ENCODE results near the gene TTC9. TPM values are rescaled to one million over a fixed set of nuclear protein-coding genes. Genes with fewer than 3 reads are reported as not detected.

TTC9 gene
- polyA plus RNA-seq, 2 of the 4 experiments (the other 2 are of a cell fraction) = 1.3 to 2.0 TPM

GRCh38 chr14:70649803-70650202 lies 8.1 kb downstream of the TTC9 start (continued):
- TF ChIP-seq FOSL2 (IDR thresholded peaks at IDR 0.05) (no peak), FOSL2 (CRISPR knock-in tag; IDR thresholded peaks at IDR 0.05) (no peak), NFE2L2 (conservative IDR thresholded peaks at IDR 0.05; ENCODE audit: low read length) (no peak)

- H3K9me3 ChIP-seq = no peaks in the 10 kb centered on the region
- no peak overlapping the region for H3K4me2 ChIP-seq
- ATAC-seq (no peak), FAIRE-seq (no peak), DNase-seq (ENCODE audit: low read depth in 1 of 2, low spot score in 1 of 2) (no peak)
- TF ChIP-seq MAFK (IDR thresholded peaks at IDR 0.05; ENCODE audit: partially characterized antibody) (peak; percentile 4), NR3C1 (IDR thresholded peaks at IDR 0.05) (no peak)
- H3K4me3 ChIP-seq = no peak overlapping the region
- WGBS (ENCODE audit: missing lambda C conversion rate) = 80% methylated on average over 5 of the region's 5 CpGs
- POLR2A ChIA-PET = no interaction called here
- no peaks in the 10 kb centered on the region for H3K4me1 ChIP-seq
- H3K27ac ChIP-seq = no peak overlapping the region
- CTCF ChIA-PET = interaction anchor here (0.8 to 1.1 kb wide), 3 partner anchors 38 to 295 kb away, joined by 3 to 4 read pairs (median 4); no protein-coding TSS in a partner anchor
Observed at GRCh38 chr14:70651522-70651921, 9.8 kb downstream of the TTC9 start.

GRCh38 chr14:70652871-70653270 lies 11.2 kb downstream of the TTC9 start:
- no peaks in the 10 kb centered on the region for H3K9me3 ChIP-seq
- H3K4me3 ChIP-seq = no peak overlapping the region
- no peak for TF ChIP-seq MYC (IDR thresholded peaks at IDR 0.05; ENCODE audit: borderline replicate concordance, low read length)
- no peak for TF ChIP-seq ZNF302 (CRISPR knock-in tag; IDR thresholded peaks at IDR 0.05)
- no peak for TF ChIP-seq ATOH8 (CRISPR knock-in tag; IDR thresholded peaks at IDR 0.05; ENCODE audit: low read depth)
- TF ChIP-seq BHLHE40 (IDR thresholded peaks at IDR 0.05; ENCODE audit: low read depth, low read length) = no peak
- no peak for TF ChIP-seq KDM5A (IDR thresholded peaks at IDR 0.05)
- TF ChIP-seq POLR2AphosphoS2 (conservative IDR thresholded peaks at IDR 0.05; ENCODE audit: low read length) = no peak
- TF ChIP-seq ZFP36 (IDR thresholded peaks at IDR 0.05; ENCODE audit: borderline replicate concordance, partially characterized antibody) = no peak
- TF ChIP-seq CEBPB (IDR thresholded peaks at IDR 0.05) = no peak
- no peak for TF ChIP-seq ZC3H11A (IDR thresholded peaks at IDR 0.05)
- no peak for TF ChIP-seq KDM1A (IDR thresholded peaks at IDR 0.05; ENCODE audit: low read depth)
- no peak overlapping the region for H3K27ac ChIP-seq
- DNase-seq (ENCODE audit: low read depth in 1 of 2, low spot score in 1 of 2) = no peak
- H3K4me1 ChIP-seq = no peaks in the 10 kb centered on the region
- FAIRE-seq = no peak
- ChIA-PET POLR2A (no interaction called here), CTCF (interaction anchor here (1.1 kb wide), 1 partner anchor 39 kb away, joined by 3 read pairs; no protein-coding TSS in a partner anchor)
- H3K4me2 ChIP-seq = no peak overlapping the region
- ATAC-seq = no peak

- TF ChIP-seq PBX3 (IDR thresholded peaks at IDR 0.05) (no peak), RNF2 (IDR thresholded peaks at IDR 0.05; ENCODE audit: borderline replicate concordance, low read depth) (no peak)
- ChIA-PET POLR2A (no interaction called here), CTCF (interaction anchor here (0.7 to 1.5 kb wide), 2 partner anchors 15 to 164 kb away, joined by 3 to 4 read pairs; no protein-coding TSS in a partner anchor)
- H3K27ac ChIP-seq = no peak overlapping the region
- no peak for FAIRE-seq
- ATAC-seq = no peak
- H3K4me2 ChIP-seq = no peak overlapping the region
- no peak overlapping the region for H3K4me3 ChIP-seq
- no peaks in the 10 kb centered on the region for H3K9me3 ChIP-seq
- no peaks in the 10 kb centered on the region for H3K4me1 ChIP-seq
- DNase-seq (ENCODE audit: low read depth in 1 of 2, low spot score in 1 of 2) = no peak
- 40% methylated on average over 3 of the region's 3 CpGs for WGBS (ENCODE audit: missing lambda C conversion rate)
Observed at GRCh38 chr14:70653662-70654061, 11.9 kb downstream of the TTC9 start.

- POLR2A ChIA-PET = interaction anchor here (1.1 kb wide), 1 partner anchor 14 kb away, joined by 3 read pairs; no protein-coding TSS in a partner anchor
- no peak for TF ChIP-seq MAZ (IDR thresholded peaks at IDR 0.05; ENCODE audit: borderline replicate concordance, low read depth, low read length)
- TF ChIP-seq RARB (CRISPR knock-in tag; IDR thresholded peaks at IDR 0.05) = no peak
- no peak for TF ChIP-seq ESRRA (IDR thresholded peaks at IDR 0.05; ENCODE audit: borderline replicate concordance, low read length)
- no peak for TF ChIP-seq HMGXB4 (CRISPR knock-in tag; IDR thresholded peaks at IDR 0.05; ENCODE audit: borderline replicate concordance)
- FAIRE-seq = no peak
- DNase-seq (ENCODE audit: low read depth in 1 of 2, low spot score in 1 of 2) = no peak
- Histone ChIP-seq H3K4me2 (no peak overlapping the region), H3K27ac (no peak overlapping the region), H3K4me3 (no peak overlapping the region), H3K4me1 (no peaks in the 10 kb centered on the region), H3K9me3 (no peaks in the 10 kb centered on the region)
- no peak for ATAC-seq
- 83% methylated on average over 6 of the region's 6 CpGs for WGBS (ENCODE audit: missing lambda C conversion rate)
- CTCF ChIA-PET = interaction anchor here (1.5 to 1.7 kb wide), 2 partner anchors 9 to 14 kb away, joined by 3 to 4 read pairs; no protein-coding TSS in a partner anchor
Observed at GRCh38 chr14:70654632-70655031, 12.9 kb downstream of the TTC9 start.
